ENCODE measurements around the gene BMPR1B.

- no peak for TF ChIP-seq CTCF (IDR thresholded peaks at IDR 0.05; ENCODE audit: poor library complexity)
- TF ChIP-seq EZH2 (IDR thresholded peaks at IDR 0.05; ENCODE audit: borderline replicate concordance) = no peak
- no peak for TF ChIP-seq EZH2phosphoT487 (IDR thresholded peaks at IDR 0.05; ENCODE audit: low read depth, severe bottlenecking, unreplicated experiment)
Measured at GRCh38 chr4:94959307-94959706, 201.6 kb downstream of the BMPR1B start.

Measured in hepatocyte (in vitro differentiated cells).